GM11168 (cell line): ENCODE results near the gene ZNF362.

Experiments
- in situ Hi-C: fragments of 300-500 bp; cut with MboI; formaldehyde crosslinking; loops from one replicate; pipeline ENCODE4 v1.12.0; 2022; ENCODE audit warnings: low sequenced_read_pairs; ENCODE audit not compliant: unreplicated experiment

The ZNF362 gene

DNA sequence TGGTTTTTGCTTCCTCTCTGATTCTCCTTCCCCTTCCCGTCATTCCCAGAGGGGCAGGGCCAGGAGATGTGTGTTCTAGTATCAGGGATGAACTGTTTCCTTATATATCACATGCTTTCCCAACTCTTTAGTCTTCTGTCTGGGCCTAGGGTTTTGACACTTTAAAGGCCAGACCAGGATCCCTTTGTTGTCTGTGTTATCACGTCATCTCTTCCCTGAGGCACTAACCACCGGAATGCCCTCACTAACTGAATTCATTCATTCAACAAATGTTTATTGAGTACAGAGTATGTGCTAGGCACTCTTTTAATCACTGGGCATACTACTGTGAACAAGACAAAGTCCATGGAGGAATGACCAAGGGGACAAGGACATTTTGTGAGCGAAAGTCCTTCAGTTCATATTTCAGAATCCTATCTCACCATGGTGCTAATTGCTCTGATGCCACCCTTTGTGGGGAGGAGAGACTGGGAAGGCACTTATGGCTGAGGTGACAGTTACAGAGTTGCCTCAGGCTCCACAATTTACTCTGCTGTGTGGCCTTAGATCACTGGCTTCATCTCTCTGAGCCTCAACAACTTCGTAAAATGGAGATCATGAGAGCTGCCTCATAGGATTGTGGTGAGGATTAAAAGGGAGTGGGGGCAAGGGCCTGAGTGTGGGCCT, 12.0 kb upstream of the ZNF362 start:
- in situ Hi-C loops = no loop called here

DNA sequence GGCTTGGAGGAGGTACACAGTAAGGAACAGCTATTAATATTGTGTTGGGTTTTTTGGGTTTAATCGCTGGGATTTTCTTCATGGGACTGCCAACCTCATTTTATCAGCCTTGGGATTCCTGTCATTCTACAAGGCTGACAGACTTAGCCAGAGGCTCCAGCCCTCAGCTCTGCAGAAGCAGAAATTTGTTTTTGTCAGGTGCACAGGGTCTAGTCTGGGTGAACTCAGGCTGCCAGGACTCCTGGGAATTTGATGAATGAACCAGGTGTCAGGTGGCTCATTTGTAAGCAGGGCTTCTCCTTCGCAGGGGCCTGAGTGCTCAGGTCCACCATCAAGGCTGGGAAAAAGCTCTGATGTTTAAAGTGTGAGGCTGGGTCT, 11.5 kb upstream of the ZNF362 start:
- in situ Hi-C loops = no loop called here

DNA sequence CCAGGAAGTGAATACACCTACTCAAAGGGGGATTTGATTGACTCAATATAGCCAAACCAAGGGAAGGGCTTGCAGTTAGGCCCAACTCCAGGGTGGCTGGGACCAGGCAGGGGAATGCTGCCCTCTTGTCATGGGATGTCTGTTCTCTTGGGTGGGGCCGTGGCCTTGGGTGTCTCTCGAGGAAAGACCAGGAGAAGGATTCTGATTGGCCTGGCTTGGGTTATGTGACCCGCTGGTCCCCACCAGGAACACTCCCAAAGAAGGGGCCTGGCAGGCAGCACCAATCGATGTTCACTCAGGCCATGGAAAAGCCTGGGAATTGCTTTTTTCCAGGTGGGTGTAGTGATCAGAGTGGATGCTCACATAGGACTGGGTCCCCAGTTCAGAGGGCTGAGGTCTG, 10.1 kb upstream of the ZNF362 start:
- in situ Hi-C loops = no loop called here

DNA sequence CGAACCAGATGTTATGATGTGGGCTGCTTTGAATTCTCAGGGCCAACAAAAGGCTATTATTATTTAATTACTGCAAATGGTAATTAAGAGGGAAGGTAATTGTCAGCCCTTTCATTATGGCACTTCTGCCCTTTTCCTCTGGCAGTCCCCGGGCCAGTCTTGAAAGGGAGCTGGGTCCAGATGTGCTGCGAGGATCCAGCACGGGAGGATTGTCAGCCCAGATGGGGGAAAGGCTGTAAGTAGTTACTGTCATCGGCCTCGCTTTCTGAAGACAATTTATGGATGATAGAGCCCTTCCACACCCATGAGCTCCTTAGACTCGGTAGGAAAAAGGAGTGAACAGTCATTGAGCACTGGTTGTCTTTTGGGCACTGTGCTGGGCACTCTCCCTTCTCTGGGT, 8.7 kb upstream of the ZNF362 start:
- in situ Hi-C loops = no loop called here

DNA sequence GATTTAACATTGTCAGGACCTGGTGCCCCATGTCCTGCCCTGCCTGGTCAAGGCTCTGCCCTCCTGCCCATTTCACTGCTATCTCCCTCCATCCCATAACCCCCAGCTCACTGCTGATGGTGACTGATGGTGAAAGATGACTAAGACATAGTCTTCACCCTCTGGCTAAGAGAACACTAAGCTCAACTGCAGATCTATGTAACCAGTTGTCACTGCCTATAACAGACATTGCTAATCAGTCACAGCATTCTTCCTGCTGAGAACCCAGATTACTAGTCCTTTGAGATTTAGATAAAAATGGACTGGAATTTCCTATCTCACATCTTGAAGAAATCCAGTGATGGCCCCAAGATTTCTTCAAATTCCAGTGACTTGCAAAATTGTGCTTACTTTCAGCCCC, 8.0 kb upstream of the ZNF362 start:
- in situ Hi-C loops = no loop called here

DNA sequence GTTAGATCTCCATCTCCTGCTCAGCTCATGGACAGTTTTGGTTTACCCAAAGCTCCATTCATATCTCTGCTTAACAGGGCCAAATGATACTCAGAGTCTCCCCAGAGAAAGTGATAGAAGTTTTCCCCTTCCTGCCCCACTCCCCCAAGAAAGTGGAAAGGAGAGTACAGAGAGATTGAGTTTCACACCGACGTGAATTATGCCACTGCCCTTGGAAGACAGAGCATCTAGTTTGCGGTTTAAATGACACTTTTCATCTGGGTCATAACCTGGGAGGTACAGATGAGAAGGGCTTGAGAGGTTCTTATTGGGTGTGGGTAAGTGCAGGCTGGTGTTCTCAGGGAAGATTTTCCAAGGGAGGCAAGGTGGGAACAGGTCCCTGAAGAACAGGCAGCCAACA, 6.9 kb upstream of the ZNF362 start:
- in situ Hi-C loops = no loop called here

DNA sequence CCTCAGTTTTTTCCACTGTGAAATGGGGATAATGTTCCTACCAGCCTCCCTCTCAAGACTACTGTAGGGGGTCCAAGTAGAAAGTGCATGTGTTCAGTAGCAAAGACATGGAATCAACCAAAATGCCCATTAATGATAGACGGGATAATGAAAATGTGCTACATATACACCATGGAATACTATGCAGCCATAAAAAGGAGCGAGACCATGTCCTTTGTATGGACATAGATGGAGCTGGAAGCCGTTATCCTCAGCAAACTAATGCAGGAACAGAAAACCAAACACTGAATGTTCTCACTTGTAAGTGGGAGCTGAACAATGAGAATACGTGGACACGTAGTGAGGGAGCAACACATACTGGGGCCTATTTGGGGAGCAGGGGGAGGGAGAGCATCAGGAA, 6.1 kb upstream of the ZNF362 start:
- in situ Hi-C loops = no loop called here

DNA sequence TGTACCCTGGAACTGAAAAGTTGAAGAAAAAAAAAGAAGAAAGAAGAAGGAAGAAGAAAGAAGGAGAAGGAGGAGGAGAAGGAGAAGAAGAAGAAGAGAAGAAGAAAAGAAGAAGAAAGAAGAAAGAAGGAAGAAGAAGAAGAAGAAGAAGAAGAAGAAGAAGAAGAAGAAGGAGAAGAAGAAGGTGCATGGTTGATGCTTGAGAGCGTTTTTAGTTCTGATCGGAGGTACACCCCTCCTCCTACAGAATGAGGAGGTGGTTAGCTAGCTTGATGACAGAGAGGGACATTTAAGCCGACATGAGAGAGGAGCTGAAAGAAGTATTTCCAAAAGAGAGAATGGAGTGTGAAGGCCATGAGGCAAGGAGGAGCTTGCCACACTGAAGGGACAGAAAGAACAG, 5.6 kb upstream of the ZNF362 start:
- in situ Hi-C loops = no loop called here

DNA sequence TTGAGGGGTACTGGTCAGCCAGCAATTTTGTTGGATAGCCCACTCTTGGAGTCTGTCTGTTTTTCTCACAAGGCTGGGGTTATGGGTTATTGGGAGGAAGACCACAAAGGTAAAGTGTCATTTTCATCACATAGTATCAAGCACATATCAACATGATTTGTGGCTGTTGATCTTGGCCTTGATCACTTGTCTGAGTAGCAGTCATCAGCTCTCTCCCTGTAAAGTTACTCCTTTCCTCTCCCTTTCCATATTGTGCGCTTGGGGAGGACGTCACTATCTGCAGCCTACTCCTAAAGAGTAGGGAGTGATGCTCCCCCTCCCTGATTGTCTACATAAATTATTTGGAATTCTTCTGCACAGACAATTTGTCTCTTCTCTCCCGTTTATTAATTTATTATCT, 1.8 kb upstream of the ZNF362 start:
- in situ Hi-C loops = no loop called here

DNA sequence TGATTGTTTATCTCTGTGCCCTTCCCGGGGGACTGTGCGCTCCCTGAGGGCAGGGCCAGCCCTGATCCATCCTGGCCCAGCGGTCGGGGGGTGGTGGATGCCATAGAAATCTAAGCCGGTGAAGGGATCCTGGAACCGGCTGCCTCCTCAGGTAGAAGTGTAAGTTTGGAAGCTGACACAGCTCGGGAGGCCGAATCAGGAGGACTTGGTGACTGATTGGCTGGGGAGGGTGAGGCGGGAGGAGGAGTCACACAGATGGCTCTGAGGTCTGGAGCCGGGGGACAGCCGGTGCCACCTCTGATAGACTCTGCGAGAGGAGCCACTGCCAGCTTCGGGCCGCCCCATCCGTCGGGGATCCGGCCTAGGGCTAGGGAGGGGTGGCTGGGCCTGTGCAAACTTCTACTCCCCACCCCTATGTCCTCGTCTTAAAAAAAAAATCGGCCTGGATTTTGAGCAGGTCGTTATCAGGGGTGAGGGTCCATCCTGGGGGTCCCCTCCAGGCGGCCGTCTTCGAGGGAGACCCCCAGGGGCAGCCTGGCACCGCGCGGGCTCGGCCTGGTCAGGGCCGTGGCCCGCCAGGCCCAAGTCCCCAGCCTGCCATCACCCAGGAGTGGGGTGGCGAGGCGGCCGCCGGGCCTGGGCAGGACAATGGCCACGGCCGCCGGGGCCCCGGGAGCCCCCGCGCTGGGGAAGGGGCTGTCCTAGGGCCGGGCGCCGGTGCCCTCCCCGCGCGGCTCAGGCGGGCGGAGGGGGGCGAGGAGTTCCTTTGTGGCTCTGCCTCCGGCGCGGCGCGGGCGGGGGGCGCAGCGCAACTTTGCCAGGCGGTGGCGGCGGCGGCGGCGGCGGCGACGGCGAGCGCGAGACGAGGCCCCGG, 708 bp upstream of the ZNF362 start:
- in situ Hi-C loops = no loop called here

DNA sequence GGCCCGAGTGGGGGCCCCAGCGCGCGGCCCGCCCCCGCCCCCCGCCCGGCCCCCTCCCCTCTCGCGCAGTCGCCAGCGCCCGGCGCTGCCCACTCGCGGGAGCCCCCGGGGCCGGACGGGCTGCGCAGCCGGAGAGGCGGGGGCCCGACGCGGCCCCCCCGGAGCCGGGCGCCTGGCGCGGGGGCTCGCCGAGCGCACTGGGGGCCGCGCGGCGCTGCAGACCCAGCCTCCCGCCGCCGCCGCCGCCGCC, 146 bp upstream of the ZNF362 start:
- in situ Hi-C loops = no loop called here

DNA sequence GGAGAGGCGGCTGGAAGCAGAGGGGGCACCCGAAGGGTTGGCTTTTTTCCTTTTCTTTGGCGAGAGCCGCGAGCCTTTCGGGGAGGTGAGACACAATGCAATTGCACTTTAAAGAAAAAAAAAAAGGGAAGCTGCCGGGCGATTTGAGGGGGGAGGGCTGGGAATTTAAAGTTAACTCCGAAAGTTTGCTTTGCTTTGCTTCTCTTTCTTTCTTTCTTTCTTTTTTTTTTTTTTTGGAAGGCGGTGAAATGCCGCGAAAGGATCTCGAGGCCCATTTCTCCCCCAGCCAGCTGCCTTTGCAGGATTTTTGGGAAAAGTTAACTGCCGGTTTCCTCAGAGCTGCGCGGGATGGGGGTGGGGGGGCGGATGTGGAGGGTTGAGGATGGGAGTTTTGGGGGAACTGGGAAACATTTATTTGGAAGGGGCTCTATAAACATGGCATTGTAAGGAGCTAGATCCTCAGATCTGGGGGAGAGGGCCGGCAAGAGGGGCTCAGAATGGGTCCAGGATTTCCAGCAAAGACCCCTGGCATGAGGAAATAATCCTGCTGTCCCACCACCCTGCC, 997 bp downstream of the ZNF362 start:
- in situ Hi-C loops = no loop called here

DNA sequence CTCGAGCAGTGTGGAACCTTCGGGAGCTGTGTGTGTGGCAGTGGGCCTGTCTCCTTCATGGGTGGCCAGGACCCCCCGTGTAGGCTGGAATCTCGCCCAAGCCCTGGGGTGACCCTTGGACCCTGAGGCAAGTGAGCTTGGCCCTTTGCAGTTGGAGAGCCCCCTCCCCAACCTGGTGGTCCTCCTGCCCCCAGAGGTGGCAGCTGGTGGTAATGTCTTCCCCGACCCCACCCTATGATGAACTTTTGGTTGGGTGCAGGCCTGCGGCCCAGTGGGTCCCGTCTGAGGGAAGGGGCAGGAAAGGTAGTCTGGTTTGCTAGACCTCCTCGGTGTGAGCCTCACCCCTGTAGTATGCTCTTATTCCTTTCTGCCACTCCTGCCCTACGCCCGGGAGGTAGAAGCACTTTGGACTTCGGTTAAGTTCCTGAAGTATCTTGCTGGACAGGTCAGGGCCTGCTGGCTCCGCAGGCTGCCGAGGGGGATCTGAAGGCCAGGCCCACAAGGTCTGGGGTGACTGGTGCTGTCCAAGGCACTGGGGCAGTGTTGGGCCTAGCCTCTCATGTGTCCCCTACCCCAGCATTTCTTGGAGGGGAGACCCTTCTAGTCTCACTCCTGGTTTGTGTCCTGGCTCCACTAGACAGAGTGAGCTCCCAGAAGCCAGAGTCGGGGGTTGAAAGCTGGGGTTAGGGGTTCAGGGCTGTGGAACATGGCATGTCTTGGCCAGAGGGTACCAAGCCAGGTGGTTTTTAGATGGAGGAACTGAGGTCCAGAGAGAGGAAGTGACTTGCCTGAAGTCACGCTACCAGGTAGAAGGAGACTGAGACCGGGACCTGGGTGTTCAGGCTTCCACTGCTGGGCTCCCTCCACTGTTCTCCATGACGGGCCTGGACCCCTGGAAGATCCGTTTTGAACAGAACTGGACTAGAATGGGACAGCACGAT, 1.8 kb downstream of the ZNF362 start:
- in situ Hi-C loops = no loop called here

DNA sequence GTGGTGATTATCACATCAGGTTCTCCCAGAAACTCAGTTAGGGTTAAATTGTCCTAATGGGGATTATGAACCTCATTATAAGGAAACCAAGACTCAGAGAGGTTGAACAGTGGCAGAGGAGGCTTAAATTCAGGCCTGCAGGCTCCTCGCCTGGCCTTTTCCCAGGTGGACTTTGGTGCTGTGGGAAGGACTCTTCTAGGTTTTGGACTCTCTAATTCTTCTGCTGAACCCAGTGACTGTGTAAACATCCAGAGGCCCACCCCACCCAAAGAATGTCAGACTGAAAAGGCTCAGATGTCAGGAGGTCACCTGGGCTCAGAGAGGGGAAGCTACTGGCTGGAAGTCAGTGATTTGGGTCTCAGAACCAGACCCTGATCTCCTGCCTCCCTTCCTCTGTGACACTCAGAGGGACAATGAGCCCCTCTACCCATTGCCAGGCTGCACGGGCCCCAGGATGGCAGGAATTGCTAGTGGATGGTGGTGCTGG, 2.5 kb downstream of the ZNF362 start:
- in situ Hi-C loops = no loop called here

DNA sequence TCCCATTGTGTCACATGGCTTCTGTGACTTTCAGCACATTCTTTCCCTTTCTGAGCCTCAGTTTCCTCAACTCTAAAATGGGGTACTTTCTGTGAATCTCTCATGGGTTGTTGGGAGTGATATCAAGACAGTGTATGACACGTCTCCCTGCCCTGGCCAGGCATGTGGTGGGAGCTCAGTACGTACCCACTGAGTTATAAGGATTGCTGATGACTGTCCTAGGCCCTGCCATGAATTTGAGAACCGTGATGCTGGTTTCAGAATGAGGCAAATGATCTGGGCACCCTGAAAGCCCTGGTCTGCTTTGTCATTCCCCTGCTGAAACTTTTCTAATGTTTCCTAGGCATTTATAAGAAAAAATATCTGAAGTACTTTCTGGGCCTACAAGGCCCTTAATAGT, 3.6 kb downstream of the ZNF362 start:
- in situ Hi-C loops = no loop called here

DNA sequence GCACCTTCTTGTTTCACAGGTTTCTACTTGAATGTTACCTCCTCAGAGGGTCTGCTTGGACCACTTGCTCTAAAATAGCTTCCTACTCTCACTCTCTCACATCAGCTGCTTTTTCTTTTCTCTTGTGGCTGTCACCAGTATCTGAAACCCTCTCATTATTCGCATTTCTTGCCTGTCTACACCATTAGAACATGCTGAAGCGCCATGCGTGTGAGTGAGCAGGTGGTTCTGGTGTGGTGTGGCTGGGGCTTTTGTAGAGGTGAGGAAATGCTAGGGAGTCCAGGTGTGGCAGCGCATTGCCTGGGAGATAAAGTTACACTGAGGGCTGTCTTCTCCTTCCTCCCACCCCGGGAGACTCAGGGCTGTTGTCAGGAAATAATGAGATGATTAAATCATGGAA, 4.1 kb downstream of the ZNF362 start:
- in situ Hi-C loops = no loop called here

DNA sequence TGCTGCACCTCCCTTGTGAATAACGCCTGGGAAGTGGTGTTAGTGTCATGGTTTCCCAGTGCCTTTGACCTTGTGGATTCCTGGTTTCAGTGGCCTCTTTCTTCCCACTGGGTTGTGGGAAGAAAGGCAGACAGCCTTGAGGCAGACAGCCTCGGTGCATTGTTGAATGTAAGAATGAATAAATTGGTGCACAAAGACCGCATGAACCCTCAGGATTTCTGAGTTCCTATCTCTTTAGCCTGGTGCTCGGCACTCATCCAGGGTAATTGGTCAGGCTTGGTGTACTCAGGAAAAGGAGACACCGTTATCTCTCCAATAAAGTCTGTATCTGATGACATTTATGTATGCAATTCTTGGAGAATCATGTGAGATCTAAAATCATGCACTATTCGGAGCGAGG, 5.1 kb downstream of the ZNF362 start:
- in situ Hi-C loops = no loop called here

DNA sequence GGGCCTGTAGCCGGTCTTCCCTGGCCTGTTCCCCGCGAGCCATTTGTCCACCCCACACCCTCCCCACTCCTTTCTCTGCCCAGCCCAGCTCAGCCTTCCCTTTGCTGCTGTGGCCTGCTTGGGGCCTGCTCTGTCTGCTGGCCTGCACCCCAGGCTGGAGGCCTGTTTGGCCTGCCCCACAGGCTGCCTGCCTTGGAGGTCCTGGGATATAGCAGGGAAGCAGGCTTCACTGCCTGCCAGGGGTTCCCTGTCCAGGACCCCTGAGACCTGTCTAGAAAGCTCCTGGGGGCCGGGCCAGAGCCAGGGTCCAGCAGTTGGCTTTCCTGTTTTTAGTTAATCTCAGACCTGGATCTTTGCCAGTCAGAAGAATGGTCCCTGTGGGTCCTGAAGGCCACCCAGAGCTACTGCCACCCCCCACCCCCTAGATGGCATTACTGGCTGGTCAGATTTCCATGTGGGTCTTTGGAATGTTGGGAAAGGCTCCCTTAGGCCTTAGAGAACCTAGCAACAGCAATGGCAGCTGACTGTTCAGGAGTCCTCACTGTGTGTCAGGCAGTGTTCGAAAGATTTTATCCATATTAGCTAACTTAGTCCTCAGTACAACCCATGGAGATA, 7.7 kb downstream of the ZNF362 start:
- in situ Hi-C loops = no loop called here

DNA sequence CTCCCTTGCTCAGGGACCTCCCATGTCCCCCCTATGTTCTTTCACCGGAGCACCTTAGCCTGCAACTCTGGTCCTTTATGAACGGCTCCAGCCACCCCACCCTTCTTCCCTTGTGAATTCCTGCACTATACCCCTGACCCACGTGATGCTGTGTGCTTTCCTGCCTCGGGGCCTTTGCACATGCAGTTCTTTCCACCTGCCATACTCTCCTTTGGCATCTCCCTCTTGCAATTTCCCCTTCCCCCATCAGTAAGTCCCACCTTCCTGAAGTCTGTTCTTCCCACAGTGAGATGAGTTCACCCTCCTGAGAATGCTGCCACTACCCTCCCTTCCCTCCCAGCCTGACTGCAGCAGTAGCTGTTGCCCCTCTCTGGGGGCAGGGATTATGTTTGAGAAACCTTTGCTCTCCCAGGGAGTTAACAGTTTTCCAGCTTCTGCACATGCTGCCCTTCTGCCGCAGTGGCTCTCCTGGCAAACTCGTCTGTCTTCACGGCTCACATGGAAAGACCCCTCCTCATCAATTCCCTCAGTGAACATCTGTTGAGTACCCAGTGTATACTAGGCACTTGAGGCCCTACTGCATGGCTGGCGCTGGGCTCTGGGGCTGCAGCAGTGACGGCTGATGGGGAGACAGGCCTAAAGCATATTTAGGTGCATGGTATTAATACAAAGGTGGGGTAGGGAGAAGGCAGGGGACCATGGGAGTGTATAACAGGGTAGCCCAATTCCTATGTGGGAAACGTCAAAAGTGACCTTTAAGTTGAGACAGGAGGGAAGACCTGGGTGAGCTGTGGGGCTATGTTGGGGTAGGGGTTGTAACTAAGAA, 9.7 kb downstream of the ZNF362 start:
- in situ Hi-C loops = no loop called here
